ENCODE data around the gene UBL4A. TPM values are rescaled to one million over a fixed set of nuclear protein-coding genes. Genes with fewer than 3 reads are reported as not detected.

Gene UBL4A
- total and polyA plus RNA-seq, 2 of the 13 experiments (the other 11 are each of a cell fraction or from before 2014, with no cell fraction given) = 16.8 to 25.5 TPM

GRCh38 chrX:154526901-154527675 is 40.7 kb upstream of the UBL4A start (continued):
- TF ChIP-seq SOX6 (IDR thresholded peaks at IDR 0.05) (no peak), SOX6 (CRISPR knock-in tag; IDR thresholded peaks at IDR 0.05) (peak; percentile 27; the same call in 1 of the 2 replicates), ZNF674 (CRISPR knock-in tag; IDR thresholded peaks at IDR 0.05; ENCODE audit: low read depth) (no peak), FOXC1 (CRISPR knock-in tag; IDR thresholded peaks at IDR 0.05; ENCODE audit: borderline replicate concordance) (no peak), ZNF414 (CRISPR knock-in tag; IDR thresholded peaks at IDR 0.05) (no peak), TRAFD1 (CRISPR knock-in tag; IDR thresholded peaks at IDR 0.05; ENCODE audit: borderline replicate concordance) (no peak), ZNF138 (CRISPR knock-in tag; IDR thresholded peaks at IDR 0.05; ENCODE audit: low read depth) (no peak), TBL1XR1 (IDR thresholded peaks at IDR 0.05; ENCODE audit: borderline replicate concordance, low read length, partially characterized antibody) (no peak), ZFX (CRISPR knock-in tag; IDR thresholded peaks at IDR 0.05; ENCODE audit: low read depth) (0 out of 2 replicates have a peak, but pooled peaks have one; percentile 42), MAF1 (CRISPR knock-in tag; IDR thresholded peaks at IDR 0.05; ENCODE audit: borderline replicate concordance) (no peak), ATRX (CRISPR knock-in tag; IDR thresholded peaks at IDR 0.05; ENCODE audit: borderline replicate concordance) (no peak), RXRB (CRISPR knock-in tag; IDR thresholded peaks at IDR 0.05; ENCODE audit: borderline replicate concordance) (no peak), BORCS8-MEF2B (CRISPR knock-in tag; IDR thresholded peaks at IDR 0.05) (no peak), RCOR2 (CRISPR knock-in tag; IDR thresholded peaks at IDR 0.05) (no peak), ZNF782 (CRISPR knock-in tag; IDR thresholded peaks at IDR 0.05; ENCODE audit: borderline replicate concordance) (no peak), ZNF224 (CRISPR knock-in tag; IDR thresholded peaks at IDR 0.05) (no peak), FOXJ3 (CRISPR knock-in tag; IDR thresholded peaks at IDR 0.05; ENCODE audit: borderline replicate concordance) (no peak), POLR2A (IDR thresholded peaks at IDR 0.05; ENCODE audit: insufficient read depth in 1 of 2, low read depth in 2 of 2, low read length in 2 of 2) (no peak)
- TF ChIP-seq, protein P1, sequence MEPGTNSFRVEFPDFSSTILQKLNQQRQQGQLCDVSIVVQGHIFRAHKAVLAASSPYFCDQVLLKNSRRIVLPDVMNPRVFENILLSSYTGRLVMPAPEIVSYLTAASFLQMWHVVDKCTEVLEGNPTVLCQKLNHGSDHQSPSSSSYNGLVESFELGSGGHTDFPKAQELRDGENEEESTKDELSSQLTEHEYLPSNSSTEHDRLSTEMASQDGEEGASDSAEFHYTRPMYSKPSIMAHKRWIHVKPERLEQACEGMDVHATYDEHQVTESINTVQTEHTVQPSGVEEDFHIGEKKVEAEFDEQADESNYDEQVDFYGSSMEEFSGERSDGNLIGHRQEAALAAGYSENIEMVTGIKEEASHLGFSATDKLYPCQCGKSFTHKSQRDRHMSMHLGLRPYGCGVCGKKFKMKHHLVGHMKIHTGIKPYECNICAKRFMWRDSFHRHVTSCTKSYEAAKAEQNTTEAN (CRISPR knock-in tag; conservative IDR thresholded peaks at IDR 0.05) = no peak
- TF ChIP-seq, protein P2, sequence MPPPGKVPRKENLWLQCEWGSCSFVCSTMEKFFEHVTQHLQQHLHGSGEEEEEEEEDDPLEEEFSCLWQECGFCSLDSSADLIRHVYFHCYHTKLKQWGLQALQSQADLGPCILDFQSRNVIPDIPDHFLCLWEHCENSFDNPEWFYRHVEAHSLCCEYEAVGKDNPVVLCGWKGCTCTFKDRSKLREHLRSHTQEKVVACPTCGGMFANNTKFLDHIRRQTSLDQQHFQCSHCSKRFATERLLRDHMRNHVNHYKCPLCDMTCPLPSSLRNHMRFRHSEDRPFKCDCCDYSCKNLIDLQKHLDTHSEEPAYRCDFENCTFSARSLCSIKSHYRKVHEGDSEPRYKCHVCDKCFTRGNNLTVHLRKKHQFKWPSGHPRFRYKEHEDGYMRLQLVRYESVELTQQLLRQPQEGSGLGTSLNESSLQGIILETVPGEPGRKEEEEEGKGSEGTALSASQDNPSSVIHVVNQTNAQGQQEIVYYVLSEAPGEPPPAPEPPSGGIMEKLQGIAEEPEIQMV (CRISPR knock-in tag; IDR thresholded peaks at IDR 0.05; ENCODE audit: low read depth) = no peak
- TF ChIP-seq, protein P3, sequence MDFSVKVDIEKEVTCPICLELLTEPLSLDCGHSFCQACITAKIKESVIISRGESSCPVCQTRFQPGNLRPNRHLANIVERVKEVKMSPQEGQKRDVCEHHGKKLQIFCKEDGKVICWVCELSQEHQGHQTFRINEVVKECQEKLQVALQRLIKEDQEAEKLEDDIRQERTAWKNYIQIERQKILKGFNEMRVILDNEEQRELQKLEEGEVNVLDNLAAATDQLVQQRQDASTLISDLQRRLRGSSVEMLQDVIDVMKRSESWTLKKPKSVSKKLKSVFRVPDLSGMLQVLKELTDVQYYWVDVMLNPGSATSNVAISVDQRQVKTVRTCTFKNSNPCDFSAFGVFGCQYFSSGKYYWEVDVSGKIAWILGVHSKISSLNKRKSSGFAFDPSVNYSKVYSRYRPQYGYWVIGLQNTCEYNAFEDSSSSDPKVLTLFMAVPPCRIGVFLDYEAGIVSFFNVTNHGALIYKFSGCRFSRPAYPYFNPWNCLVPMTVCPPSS (IDR thresholded peaks at IDR 0.05) = no peak
- TF ChIP-seq, protein P4, sequence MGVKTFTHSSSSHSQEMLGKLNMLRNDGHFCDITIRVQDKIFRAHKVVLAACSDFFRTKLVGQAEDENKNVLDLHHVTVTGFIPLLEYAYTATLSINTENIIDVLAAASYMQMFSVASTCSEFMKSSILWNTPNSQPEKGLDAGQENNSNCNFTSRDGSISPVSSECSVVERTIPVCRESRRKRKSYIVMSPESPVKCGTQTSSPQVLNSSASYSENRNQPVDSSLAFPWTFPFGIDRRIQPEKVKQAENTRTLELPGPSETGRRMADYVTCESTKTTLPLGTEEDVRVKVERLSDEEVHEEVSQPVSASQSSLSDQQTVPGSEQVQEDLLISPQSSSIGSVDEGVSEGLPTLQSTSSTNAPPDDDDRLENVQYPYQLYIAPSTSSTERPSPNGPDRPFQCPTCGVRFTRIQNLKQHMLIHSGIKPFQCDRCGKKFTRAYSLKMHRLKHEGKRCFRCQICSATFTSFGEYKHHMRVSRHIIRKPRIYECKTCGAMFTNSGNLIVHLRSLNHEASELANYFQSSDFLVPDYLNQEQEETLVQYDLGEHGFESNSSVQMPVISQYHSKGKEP (CRISPR knock-in tag; IDR thresholded peaks at IDR 0.05) = no peak
